Calu3 (cell line): ENCODE results near the gene ERCC2. TPM values are rescaled to one million over a fixed set of nuclear protein-coding genes. Genes with fewer than 3 reads are reported as not detected.

ENCODE experiments used
- BruUV-seq: library from RNA; stranded (reverse); fragments of 400-500 nt; replicated peaks from 2 replicates; lab custom pipeline; 2021; lab: Mats Ljungman, UMichigan
- CTCF ChIA-PET: fragments of 300-600 bp; sonication (Branson Sonifier 250); formaldehyde crosslinking; loops from one replicate; lab custom pipeline; 2022; ENCODE audit warnings: antibody characterized with exemption; lab: Charles Lee
- DNase-seq: peaks from one replicate; pipeline ENCODE4 v3.0.0; 2022
- H3K27ac Mint-ChIP-seq: one replicate; pipeline ENCODE4 v1.8.0; 2022; ENCODE audit warnings: mixed read lengths; ENCODE audit not compliant: unreplicated experiment
- H3K27me3 Mint-ChIP-seq: one replicate; pipeline ENCODE4 v1.8.0; 2022; ENCODE audit warnings: mixed read lengths; ENCODE audit not compliant: unreplicated experiment
- H3K36me3 Mint-ChIP-seq: one replicate; pipeline ENCODE4 v1.8.0; 2022; ENCODE audit warnings: mild to moderate bottlenecking, moderate library complexity, mixed read lengths; ENCODE audit not compliant: insufficient read depth, unreplicated experiment
- H3K4me1 Mint-ChIP-seq: one replicate; pipeline ENCODE4 v1.8.0; 2022; ENCODE audit warnings: mild to moderate bottlenecking, low read depth, mixed read lengths; ENCODE audit not compliant: unreplicated experiment
- H3K4me3 Mint-ChIP-seq: one replicate; pipeline ENCODE4 v1.8.0; 2022; ENCODE audit warnings: mild to moderate bottlenecking, low read depth, moderate library complexity, mixed read lengths; ENCODE audit not compliant: unreplicated experiment
- H3K9me3 Mint-ChIP-seq: one replicate; pipeline ENCODE4 v1.8.0; 2022; ENCODE audit warnings: low read depth, mixed read lengths; ENCODE audit not compliant: unreplicated experiment
- intact Hi-C: fragments of 100-400 bp; cut with micrococcal nuclease; formaldehyde crosslinking; loops from one replicate; pipeline ENCODE4 v1.10.0; 2022; ENCODE audit not compliant: unreplicated experiment
- total RNA-seq: library from RNA; stranded (reverse); gene quantifications from 2 replicates; pipeline ENCODE4 v1.2.3, GENCODE V29; 2022
- TF ChIP-seq, protein P1 (sequence below): fragments of 200-600 bp; IDR thresholded peaks from one replicate; pipeline ENCODE4 v1.8.0; 2022; ENCODE audit warnings: antibody characterized with exemption; ENCODE audit not compliant: unreplicated experiment

ERCC2 gene
- total RNA-seq, 1 experiment from 2014 or later = 56.4 TPM

DNA sequence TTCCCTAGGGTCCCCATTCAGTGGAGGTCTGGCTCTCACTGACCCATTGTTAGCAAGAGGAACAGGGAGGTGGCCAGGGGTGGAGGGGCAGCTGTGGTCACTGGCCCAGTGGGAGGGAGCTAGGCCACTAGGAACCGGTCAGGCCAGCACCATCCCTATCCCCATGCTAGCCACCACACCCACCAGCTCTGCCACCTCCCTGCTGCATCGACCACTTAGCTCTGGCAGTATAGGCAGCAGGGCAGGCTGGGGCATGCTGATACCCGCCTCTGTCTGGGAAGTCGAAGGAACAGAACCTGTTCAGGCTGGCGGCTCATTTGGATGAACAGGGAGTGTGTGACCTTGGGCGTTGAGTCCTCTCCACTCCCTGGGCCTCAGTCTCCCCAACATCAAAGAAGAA, 29.8 kb upstream of the ERCC2 start:
- CTCF ChIA-PET = interaction anchor here (0.9 to 1.3 kb wide), 2 partner anchors 39 to 79 kb away, joined by 3 to 6 read pairs; no protein-coding TSS in a partner anchor
- TF ChIP-seq, protein P1, sequence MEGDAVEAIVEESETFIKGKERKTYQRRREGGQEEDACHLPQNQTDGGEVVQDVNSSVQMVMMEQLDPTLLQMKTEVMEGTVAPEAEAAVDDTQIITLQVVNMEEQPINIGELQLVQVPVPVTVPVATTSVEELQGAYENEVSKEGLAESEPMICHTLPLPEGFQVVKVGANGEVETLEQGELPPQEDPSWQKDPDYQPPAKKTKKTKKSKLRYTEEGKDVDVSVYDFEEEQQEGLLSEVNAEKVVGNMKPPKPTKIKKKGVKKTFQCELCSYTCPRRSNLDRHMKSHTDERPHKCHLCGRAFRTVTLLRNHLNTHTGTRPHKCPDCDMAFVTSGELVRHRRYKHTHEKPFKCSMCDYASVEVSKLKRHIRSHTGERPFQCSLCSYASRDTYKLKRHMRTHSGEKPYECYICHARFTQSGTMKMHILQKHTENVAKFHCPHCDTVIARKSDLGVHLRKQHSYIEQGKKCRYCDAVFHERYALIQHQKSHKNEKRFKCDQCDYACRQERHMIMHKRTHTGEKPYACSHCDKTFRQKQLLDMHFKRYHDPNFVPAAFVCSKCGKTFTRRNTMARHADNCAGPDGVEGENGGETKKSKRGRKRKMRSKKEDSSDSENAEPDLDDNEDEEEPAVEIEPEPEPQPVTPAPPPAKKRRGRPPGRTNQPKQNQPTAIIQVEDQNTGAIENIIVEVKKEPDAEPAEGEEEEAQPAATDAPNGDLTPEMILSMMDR = no peak
- no peaks in the 10 kb centered on the region for H3K9me3 Mint-ChIP-seq
- H3K4me1 Mint-ChIP-seq = peaks cover 15% of the 10 kb centered on the region
- no TSS peak for BruUV-seq
- peaks cover 68% of the 10 kb centered on the region for H3K36me3 Mint-ChIP-seq
- no peaks in the 10 kb centered on the region for H3K27me3 Mint-ChIP-seq
- intact Hi-C loops = no loop called here
- DNase-seq = peak; percentile 35
- no peak overlapping the region for H3K27ac Mint-ChIP-seq
- H3K4me3 Mint-ChIP-seq = no peak overlapping the region

DNA sequence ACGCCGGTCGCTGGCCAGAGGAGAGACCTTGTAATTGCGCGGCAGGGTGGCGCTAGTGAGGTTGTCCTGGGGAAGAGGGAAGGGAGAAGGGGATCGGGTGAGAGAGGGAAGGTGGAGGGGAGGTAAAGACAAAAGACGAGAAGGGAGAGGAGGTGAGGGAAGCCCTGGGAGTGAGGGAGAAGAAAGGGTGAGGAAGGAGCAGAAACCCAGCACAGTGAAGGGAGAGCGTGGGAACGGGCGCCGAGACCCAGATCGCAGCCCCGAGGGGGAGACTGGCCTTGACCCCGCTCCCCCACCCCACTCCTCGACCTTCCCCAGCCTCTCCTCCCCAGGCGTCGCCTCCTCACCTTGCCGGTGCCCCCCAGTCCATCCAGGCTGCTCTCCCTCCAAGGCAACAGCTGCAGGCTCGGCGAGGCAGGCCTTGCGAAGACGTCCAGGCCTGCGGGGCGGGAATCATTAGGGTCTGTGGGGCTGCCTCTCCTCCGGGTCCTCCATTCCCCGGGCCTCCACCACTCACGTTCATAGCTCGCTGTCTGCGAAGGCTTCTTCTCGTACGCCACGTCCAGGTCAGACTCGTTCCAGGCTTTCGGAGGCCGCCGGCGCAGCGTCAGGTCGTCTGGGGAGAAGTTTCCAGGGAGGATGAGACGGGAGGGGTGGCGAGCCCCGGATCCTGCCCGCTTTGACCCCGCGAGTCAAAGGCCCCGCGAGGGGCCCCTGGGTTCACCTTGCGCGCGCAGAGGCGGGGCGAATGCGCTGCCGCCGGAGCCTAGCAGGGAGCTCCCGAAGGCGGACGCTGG, 25.6 kb upstream of the ERCC2 start:
- no peak for DNase-seq
- no peak overlapping the region for H3K27ac Mint-ChIP-seq
- intact Hi-C loops = no loop called here

DNA sequence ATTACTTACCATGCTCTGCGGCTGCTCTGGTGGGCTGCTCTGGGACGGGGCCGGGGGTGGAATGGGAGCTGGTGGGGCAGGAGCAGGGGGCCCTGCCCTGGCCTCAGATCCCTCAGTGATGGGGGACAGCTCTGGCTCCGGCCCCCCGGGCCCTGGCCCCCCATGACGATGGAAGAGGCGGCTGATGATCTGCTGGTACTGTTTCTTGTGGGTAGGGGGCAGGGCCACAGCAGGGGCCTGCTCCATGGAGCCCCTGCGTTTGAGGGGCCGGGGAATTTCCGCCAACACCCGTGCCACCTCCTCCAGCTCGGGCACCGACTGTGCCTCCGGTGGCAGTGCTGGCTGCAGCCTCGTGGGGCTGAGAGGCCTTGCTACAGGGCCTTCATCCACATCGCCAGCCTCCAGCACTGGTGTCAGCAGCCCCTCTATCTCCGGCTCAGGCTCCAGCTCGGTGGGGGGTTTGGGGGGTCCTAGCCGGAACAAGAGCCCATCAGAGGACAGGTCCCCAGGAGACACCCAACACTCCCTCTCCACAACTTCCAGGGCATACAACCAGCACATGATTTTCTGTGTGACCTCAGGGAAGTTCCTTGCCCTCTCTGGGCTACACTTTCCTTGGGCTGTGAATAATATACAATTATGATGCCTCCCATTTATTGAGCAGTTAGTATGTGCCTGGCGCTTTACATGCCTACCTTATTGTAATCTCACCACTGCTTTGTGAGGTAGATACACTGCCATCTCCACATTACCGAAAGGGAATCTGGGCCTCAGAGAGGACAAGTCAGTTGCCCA, 21.7 kb upstream of the ERCC2 start:
- no peaks in the 10 kb centered on the region for H3K4me1 Mint-ChIP-seq
- no peaks in the 10 kb centered on the region for H3K9me3 Mint-ChIP-seq
- no peak for DNase-seq
- no peak overlapping the region for H3K4me3 Mint-ChIP-seq
- H3K36me3 Mint-ChIP-seq = peaks cover 47% of the 10 kb centered on the region
- TF ChIP-seq, protein P1 = no peak
- peak overlapping the region; percentile 44 for H3K27ac Mint-ChIP-seq
- TSS peak; percentile 21 for BruUV-seq
- intact Hi-C loops = no loop called here
- H3K27me3 Mint-ChIP-seq = no peaks in the 10 kb centered on the region
- CTCF ChIA-PET = interaction anchor here (0.6 to 2.7 kb wide), 3 partner anchors 11 to 227 kb away, joined by 3 to 10 read pairs (median 4); no protein-coding TSS in a partner anchor

More for the DNA sequence above, 25.6 kb upstream of the ERCC2 start:
- Mint-ChIP-seq H3K4me1 (no peaks in the 10 kb centered on the region), H3K36me3 (peaks cover 58% of the 10 kb centered on the region), H3K4me3 (no peak overlapping the region), H3K27me3 (no peaks in the 10 kb centered on the region), H3K9me3 (no peaks in the 10 kb centered on the region)
- TF ChIP-seq, protein P1 = no peak
- CTCF ChIA-PET = no interaction called here
- no TSS peak for BruUV-seq

DNA sequence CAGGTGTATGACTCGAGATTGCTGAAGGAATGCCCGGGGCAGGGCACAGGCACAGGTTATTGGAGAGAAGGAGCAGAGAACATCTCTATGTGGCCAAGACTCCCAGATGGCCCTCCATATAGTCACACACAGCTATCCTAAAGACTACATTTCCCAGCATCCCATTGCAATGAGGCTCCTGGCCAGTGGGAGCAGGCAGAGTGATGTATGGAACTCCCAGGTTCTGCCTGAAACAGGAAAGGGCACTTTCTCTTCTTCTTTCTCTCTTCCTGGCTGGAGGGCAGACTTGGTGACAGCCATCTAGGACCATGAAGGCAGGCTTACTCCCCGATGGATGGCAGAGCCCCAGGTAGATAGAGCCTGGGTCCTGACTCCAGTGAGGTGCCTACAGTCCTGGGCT, 21.0 kb upstream of the ERCC2 start:
- TF ChIP-seq, protein P1 = no peak
- DNase-seq = no peak
- no peaks in the 10 kb centered on the region for H3K9me3 Mint-ChIP-seq
- CTCF ChIA-PET = no interaction called here
- no peaks in the 10 kb centered on the region for H3K27me3 Mint-ChIP-seq
- no TSS peak for BruUV-seq
- H3K4me3 Mint-ChIP-seq = no peak overlapping the region
- H3K27ac Mint-ChIP-seq = peak overlapping the region; percentile 27
- H3K36me3 Mint-ChIP-seq = peaks cover 47% of the 10 kb centered on the region
- no peaks in the 10 kb centered on the region for H3K4me1 Mint-ChIP-seq
- intact Hi-C loops = no loop called here
